ENCODE results near the gene WIZ. TPM values are rescaled to one million over a fixed set of nuclear protein-coding genes. Genes with fewer than 3 reads are reported as not detected.

WIZ gene
- total RNA-seq, 4 donors from 2014 or later = 23.0 to 48.5 (median 29.6) TPM

- Histone ChIP-seq H3K4me3 (replicated peaks in 1 of 3) (no peak overlapping the region), H3K9me3 (no peaks in the 10 kb centered on the region), H3K36me3 (peaks cover 63 to 76% of the 10 kb centered on the region in 2 donors), H3K27me3 (no peaks in the 10 kb centered on the region), H3K27ac (no peak overlapping the region), H3K4me1 (peaks cover 0 to 7% of the 10 kb centered on the region in 2 donors)
- TF ChIP-seq CTCF (IDR thresholded peaks at IDR 0.05) (no peak), POLR2A (IDR thresholded peaks at IDR 0.05) (no peak)
- DNase-seq = no peak
- intact Hi-C loops (cut with DNase I) = no loop called here
- 97 to 100% methylated on average over 6 to 8 of the region's 8 CpGs for WGBS, 2 donors
These were observed 50.6 kb downstream of the WIZ start for GRCh38 chr19:15399234-15399515.

GRCh38 chr19:15398501-15399233 is 51.1 kb downstream of the WIZ start:
- H3K4me3 ChIP-seq (replicated peaks in 1 of 3) = no peak overlapping the region
- H3K27ac ChIP-seq = no peak overlapping the region
- intact Hi-C loops (cut with DNase I) = no loop called here
- H3K9me3 ChIP-seq = no peaks in the 10 kb centered on the region
- H3K4me1 ChIP-seq = peaks cover 0 to 2% of the 10 kb centered on the region in 2 donors
- H3K36me3 ChIP-seq = peaks cover 63 to 78% of the 10 kb centered on the region in 2 donors
- H3K27me3 ChIP-seq = no peaks in the 10 kb centered on the region
- WGBS, 2 donors = 95 to 99% methylated on average over 17 to 45 of the region's 50 CpGs
- TF ChIP-seq CTCF (IDR thresholded peaks at IDR 0.05) (no peak), POLR2A (IDR thresholded peaks at IDR 0.05) (no peak)
- no peak for DNase-seq

GRCh38 chr19:15397782-15398181 is 52.0 kb downstream of the WIZ start:
- DNase-seq = no peak
- no peaks in the 10 kb centered on the region for H3K27me3 ChIP-seq

GRCh38 chr19:15397236-15397635 is 52.5 kb downstream of the WIZ start:
- H3K36me3 ChIP-seq = peaks cover 55 to 71% of the 10 kb centered on the region in 2 donors

More at GRCh38 chr19:15397782-15398181, 52.0 kb downstream of the WIZ start:
- no peak overlapping the region for H3K27ac ChIP-seq
- 84 to 88% methylated on average over 11 of the region's 11 CpGs for WGBS, 2 donors
- H3K4me3 ChIP-seq (replicated peaks in 1 of 3) = no peak overlapping the region
- intact Hi-C loops (cut with DNase I) = no loop called here
- TF ChIP-seq POLR2A (IDR thresholded peaks at IDR 0.05) (no peak), CTCF (IDR thresholded peaks at IDR 0.05) (no peak)
- no peaks in the 10 kb centered on the region for H3K9me3 ChIP-seq
- peaks cover 57 to 75% of the 10 kb centered on the region in 2 donors for H3K36me3 ChIP-seq
- no peaks in the 10 kb centered on the region for H3K4me1 ChIP-seq

More at GRCh38 chr19:15397236-15397635, 52.5 kb downstream of the WIZ start:
- H3K9me3 ChIP-seq = no peaks in the 10 kb centered on the region
- intact Hi-C loops (cut with DNase I) = no loop called here
- TF ChIP-seq POLR2A (IDR thresholded peaks at IDR 0.05) (no peak), CTCF (IDR thresholded peaks at IDR 0.05) (no peak)
- H3K4me1 ChIP-seq = no peaks in the 10 kb centered on the region
- no peak for DNase-seq
- H3K27ac ChIP-seq = no peak overlapping the region
- H3K27me3 ChIP-seq = no peaks in the 10 kb centered on the region
- no peak overlapping the region for H3K4me3 ChIP-seq (replicated peaks in 1 of 3)
- 83 to 88% methylated on average over 3 to 6 of the region's 6 CpGs for WGBS, 2 donors
